ENCODE measurements around the gene NCOA1. TPM values are rescaled to one million over a fixed set of nuclear protein-coding genes. Genes with fewer than 3 reads are reported as not detected.

NCOA1 gene
- total and polyA plus RNA-seq, 10 of the 15 experiments (the other 5 are each of a cell fraction or from before 2014, with no cell fraction given): 1.8 to 35.6 (median 6.1) TPM

DNA sequence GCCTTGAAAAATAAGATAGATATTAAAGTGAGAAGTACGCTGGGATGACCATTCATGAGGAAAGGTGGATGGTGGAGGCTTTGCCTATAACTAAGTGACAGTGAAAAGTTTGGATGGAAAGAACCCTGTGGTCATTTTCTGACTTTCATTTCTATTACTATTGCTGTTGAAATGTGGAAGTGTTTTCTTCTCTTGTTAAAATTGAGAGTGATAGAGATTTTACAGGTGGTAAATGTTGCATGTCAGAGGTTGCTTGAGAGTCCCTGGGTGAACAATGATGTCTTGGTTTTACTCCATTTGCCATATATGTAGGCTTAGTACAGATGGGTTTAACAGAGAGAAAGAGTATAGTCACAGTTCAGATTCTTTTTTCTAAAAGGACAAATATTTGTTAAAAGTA, 18.4 kb downstream of the NCOA1 start (continued):
- TF ChIP-seq ZNF687 (IDR thresholded peaks at IDR 0.05) (no peak), ZNF217 (IDR thresholded peaks at IDR 0.05) (peak; percentile 52; the same call in 1 of the 2 replicates), BHLHE40 (IDR thresholded peaks at IDR 0.05; ENCODE audit: borderline replicate concordance in 1 of 2, low read depth in 2 of 2, low read length in 1 of 2) (0 out of 4 replicates have a peak, but pooled peaks of 1 of the 2 experiments have one; percentile 21), SKIL (IDR thresholded peaks at IDR 0.05; ENCODE audit: low read depth, poor library complexity, severe bottlenecking) (peak; percentile 67), HDGF (IDR thresholded peaks at IDR 0.05) (no peak), PML (IDR thresholded peaks at IDR 0.05; ENCODE audit: low read length) (0 out of 2 replicates have a peak, but pooled peaks have one; percentile 34), SIN3A (IDR thresholded peaks at IDR 0.05; ENCODE audit: low read depth, low read length) (no peak), NR2C2 (IDR thresholded peaks at IDR 0.05; ENCODE audit: borderline replicate concordance, control insufficient read depth, insufficient read length, low read depth) (no peak), USF1 (IDR thresholded peaks at IDR 0.05; ENCODE audit: borderline replicate concordance, extremely low read length, insufficient read depth, low read depth, low read length) (no peak), ZBTB11 (CRISPR knock-in tag; IDR thresholded peaks at IDR 0.05) (no peak)
- TF ChIP-seq, protein P1, sequence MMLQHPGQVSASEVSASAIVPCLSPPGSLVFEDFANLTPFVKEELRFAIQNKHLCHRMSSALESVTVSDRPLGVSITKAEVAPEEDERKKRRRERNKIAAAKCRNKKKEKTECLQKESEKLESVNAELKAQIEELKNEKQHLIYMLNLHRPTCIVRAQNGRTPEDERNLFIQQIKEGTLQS (IDR thresholded peaks at IDR 0.05; ENCODE audit: borderline replicate concordance, extremely low read depth, low read depth, low read length): no peak

Data from GM12878 (cell line).